Measurements from ENCODE around the gene THRAP3. TPM values are rescaled to one million over a fixed set of nuclear protein-coding genes. Genes with fewer than 3 reads are reported as not detected.
"Not testable (repeated sequence)": the region's sequence is repeated elsewhere in the genome, so short reads cannot be mapped to it uniquely, and the experiment has no call there.

Gene THRAP3, protein sequence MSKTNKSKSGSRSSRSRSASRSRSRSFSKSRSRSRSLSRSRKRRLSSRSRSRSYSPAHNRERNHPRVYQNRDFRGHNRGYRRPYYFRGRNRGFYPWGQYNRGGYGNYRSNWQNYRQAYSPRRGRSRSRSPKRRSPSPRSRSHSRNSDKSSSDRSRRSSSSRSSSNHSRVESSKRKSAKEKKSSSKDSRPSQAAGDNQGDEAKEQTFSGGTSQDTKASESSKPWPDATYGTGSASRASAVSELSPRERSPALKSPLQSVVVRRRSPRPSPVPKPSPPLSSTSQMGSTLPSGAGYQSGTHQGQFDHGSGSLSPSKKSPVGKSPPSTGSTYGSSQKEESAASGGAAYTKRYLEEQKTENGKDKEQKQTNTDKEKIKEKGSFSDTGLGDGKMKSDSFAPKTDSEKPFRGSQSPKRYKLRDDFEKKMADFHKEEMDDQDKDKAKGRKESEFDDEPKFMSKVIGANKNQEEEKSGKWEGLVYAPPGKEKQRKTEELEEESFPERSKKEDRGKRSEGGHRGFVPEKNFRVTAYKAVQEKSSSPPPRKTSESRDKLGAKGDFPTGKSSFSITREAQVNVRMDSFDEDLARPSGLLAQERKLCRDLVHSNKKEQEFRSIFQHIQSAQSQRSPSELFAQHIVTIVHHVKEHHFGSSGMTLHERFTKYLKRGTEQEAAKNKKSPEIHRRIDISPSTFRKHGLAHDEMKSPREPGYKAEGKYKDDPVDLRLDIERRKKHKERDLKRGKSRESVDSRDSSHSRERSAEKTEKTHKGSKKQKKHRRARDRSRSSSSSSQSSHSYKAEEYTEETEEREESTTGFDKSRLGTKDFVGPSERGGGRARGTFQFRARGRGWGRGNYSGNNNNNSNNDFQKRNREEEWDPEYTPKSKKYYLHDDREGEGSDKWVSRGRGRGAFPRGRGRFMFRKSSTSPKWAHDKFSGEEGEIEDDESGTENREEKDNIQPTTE
- 46.6 and 64.4 TPM in 2 replicates for total RNA-seq (2014; rRNA removed; shearing (Covaris generic))

DNA sequence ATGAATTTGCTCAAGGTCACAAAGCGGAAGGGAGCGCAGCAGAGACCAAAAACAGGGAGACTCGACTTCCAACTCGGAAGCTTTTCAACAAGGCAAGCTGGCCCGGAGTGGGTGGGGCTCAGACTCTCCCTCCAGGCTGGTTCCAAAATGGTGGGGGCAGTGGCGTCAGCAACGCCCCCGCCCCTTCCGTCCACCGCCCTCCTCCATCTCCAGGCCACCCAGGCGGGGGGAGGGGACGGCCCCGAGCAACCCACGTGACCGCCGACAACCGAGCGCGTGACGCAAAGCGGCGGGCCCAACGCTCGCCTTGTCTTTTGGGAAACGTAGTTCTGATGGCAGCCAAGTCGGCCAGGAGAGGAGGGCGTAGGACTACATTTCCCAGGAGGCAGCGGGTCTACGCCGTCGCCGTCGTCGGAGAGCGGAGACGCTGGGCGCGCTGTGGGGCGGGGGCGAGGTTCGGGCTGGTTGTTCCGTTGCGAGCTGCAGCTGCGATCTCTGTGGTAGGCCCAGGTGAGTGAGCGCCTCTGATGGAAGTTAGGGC lies at the start of gene THRAP3:
TSS of gene THRAP3 (plus strand) at position 448 of the 541 bp plus-strand sequence. CDS start 58,121 bp downstream, outside the sequence.
- peak; percentile 98 for DNase-seq (ENCODE audit: low spot score)

DNA sequence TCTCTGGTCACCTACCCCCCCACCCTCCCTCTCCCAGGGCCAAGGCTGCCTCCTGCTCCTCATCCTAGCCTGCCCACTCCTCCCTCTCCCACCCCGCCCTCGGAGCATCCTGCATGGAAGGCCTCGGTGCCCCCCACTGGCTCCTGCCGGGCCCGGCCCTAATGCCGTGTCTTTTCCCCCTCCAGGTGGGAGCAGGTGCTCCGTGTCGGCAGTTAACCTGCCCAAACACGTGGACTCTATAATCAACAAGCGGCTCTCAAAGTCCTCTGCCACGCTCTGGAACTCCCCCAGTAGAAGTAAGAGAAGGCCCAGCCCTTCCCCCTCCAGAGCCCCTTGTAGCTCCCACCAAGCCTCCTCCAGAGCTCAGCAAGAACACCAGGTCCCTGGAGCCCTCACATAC lies 49.5 kb upstream of the THRAP3 start:
- DNase-seq (ENCODE audit: low spot score) = no peak

DNA sequence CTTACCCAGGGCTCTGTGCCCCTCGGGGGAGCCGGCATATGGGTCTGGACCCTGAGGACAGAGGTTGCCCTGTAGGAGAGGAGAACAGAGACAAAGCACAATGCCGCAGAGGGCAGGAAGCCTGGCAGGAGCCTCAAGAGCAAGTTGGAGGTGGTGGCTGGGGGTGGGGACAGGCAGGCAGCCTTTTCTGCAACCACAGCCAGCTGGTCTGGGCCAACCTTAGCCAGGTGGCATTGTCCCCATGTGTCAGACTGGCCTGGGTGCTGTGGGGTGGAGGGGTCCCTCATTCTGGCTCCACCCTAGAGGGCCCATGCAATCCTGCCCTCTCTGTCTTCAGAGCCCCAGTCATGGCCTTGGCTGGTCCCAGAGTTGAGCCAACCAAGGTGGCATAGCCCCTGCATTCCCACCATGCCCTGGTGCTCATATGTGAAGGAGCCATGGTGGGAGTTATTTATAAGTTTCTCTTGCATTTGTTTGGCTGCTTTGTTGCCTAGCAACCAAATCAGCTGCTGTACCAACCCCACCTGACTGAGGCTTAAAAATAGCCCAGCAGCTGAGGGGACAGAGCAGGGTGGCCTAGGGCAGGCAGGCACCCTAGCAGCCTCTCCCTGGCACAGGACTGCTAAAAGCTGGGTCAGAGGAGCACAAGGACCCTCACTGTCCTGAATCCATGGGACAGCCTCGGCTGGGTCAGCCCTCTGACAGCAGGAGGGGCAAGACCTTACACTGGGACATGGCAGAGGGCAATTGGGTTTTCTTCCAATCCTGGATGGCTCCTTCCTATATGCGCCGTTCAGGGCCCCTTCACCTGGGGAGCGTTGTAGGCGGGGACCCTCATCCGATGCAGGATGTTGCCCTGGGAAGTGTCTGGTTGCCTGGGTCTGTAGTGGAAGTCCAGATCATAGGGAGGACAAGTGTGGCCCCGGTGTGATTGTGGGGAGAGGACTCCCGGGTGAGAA lies 48.8 kb upstream of the THRAP3 start:
- peak; percentile 34 for DNase-seq (ENCODE audit: low spot score)

DNA sequence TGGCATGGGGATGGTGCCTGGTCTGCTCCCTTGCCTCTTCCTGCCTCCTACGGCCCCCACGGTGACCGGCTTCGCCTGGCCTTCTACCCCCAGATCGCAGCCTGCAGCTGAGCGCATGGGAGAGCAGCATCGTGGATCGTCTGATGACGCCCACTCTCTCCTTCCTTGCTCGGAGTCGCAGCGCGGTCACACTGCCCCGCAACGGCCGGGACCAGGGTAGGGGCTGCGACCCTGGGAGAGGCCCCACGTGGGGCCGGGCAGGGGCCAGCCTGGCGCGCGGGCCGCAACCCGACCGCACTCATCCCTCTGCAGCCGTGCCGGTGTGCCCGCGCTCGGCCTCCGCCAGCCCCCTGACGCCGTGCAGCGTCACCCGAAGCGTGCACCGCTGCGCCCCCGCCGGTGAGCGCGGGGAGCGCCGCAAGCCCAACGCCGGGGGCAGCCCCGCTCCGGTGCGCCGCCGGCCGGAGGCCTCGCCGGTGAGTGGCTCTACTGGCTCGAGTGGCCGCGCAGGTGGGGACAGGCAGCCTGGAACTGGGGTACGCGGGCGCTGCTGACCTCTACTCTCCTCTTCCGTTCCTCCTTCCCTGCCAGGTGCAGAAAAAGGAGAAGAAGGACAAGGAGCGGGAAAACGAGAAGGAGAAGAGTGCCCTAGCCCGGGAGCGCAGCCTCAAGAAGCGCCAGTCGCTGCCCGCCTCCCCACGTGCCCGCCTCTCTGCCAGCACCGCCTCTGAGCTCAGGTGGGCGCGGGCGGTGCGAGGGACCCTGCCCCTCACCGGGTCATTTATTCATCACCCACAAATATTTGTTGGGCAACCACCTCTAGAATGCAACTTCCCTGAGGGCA lies 47.9 kb upstream of the THRAP3 start:
- no peak for DNase-seq (ENCODE audit: low spot score)

DNA sequence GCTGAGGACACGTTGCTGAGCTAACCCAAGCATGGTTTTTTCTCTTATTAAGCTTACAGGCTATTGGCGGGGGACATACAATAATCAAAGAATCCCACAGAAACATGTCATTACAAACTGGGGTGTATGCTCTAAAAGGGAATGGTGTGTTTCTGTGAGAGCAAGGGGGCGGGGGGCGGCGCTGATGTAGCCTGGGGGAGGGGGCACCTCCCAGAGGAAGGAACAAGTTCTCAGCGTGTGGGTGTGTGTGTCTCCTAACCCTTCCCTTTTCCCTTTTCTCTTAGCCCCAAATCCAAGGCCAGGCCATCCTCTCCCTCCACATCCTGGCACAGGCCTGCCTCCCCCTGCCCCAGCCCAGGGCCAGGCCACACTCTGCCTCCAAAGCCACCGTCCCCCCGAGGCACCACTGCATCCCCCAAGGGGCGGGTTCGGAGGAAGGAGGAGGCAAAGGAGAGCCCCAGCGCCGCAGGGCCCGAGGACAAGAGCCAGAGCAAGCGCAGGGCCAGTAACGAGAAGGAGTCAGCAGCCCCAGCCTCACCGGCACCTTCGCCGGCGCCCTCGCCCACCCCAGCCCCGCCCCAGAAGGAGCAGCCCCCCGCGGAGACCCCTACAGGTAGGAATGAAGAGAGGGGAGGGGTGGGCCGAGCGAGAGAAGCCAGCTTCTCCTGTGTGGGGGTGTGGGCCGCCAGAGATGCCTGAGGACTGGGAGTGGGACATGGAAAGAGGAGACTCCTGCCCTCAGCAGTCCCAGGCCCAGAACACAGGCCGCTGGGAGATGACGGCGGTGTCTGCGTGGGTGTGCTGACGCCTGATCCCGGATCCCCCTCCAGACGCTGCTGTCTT lies 46.4 kb upstream of the THRAP3 start:
- DNase-seq (ENCODE audit: low spot score) = no peak

DNA sequence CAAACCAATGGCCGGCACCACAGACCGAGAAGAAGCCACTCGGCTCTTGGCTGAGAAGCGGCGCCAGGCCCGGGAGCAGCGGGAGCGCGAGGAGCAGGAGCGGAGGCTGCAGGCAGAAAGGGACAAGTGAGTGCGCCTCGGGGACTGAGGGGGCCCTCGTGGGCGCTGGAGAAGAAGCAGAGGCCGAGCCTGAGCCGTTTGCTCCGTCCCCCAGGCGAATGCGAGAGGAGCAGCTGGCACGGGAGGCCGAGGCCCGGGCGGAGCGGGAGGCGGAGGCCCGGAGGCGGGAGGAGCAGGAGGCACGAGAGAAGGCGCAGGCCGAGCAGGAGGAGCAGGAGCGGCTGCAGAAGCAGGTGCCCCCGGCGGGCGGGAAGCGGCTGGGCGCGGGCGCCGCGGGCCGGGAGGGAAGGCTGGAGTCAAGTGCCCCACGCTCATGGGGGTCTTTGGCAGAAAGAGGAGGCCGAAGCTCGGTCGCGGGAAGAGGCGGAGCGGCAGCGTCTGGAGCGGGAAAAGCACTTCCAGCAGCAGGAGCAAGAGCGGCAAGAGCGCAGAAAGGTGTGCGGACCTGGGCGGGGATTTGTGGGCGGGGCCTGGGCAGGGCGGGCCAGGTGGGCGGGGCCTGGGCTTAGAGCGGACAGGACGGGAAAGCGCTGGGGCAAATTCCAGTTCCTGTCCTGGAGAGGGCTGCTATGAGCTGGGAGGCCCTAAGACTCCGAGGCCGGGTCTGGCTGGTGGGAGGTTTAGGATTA lies 45.6 kb upstream of the THRAP3 start:
- DNase-seq (ENCODE audit: low spot score) = peak; percentile 87

DNA sequence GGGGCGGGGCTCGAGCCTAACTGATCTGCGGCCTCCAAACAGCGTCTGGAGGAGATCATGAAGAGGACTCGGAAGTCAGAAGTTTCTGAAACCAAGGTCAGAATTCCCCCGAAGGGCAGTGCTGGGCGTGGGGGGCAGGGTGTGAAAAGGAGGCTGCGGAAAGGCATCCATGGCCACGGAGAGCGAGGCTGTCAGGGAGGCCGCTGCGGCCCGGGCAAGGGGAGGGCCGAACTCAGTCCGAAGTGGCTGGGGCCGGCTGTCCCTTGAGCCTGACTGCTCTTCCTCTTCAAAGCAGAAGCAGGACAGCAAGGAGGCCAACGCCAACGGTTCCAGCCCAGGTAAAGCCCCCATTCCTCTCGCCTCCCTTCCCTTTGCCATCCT lies 45.0 kb upstream of the THRAP3 start:
- no peak for DNase-seq (ENCODE audit: low spot score)

DNA sequence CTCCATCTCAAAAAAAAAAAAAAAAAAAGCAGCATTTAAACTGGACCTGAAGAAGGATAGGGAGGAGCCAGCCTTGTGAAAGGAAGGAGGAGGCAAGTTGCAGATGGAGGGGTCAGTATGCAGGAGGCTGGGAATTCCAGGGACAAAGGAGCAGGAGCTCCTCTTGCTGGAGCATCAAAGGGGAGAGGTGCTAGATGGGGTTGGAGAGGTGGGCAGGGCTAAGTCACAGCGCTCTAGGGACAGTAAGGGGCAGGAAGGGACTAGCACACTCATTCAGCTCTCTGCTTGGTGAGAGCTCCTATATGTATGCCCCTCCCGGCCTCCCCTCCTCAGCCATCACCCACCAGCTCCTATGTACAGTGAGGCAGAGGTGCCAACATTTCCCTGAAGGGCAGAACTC lies 41.5 kb upstream of the THRAP3 start:
- no peak for DNase-seq (ENCODE audit: low spot score)

DNA sequence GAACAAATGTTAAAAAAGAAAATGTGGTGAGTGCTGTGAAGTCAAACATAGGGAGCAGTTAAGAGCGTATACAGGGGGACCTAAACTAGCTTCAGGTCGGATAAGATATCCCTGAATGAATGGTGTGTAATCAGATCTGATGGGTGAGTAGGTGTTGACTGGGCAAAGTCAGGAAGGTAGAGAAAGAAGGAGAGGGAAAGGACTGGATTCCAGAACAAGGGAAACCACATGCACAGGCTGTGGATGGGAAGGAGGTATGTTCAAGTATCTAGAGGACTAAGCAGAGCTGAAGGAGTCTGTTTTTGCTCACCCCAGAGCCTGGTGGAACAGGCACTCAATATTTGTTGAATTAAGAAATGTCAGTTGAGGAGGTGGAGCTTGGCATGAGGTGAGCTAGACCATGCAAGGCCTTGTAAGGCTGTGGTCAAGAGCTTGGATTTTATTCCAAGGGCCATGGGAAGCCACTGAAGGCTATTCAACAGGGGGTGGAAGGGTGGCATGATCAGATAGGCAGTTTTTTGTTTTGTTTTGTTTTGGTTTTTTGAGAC lies 40.9 kb upstream of the THRAP3 start:
- no peak for DNase-seq (ENCODE audit: low spot score)

DNA sequence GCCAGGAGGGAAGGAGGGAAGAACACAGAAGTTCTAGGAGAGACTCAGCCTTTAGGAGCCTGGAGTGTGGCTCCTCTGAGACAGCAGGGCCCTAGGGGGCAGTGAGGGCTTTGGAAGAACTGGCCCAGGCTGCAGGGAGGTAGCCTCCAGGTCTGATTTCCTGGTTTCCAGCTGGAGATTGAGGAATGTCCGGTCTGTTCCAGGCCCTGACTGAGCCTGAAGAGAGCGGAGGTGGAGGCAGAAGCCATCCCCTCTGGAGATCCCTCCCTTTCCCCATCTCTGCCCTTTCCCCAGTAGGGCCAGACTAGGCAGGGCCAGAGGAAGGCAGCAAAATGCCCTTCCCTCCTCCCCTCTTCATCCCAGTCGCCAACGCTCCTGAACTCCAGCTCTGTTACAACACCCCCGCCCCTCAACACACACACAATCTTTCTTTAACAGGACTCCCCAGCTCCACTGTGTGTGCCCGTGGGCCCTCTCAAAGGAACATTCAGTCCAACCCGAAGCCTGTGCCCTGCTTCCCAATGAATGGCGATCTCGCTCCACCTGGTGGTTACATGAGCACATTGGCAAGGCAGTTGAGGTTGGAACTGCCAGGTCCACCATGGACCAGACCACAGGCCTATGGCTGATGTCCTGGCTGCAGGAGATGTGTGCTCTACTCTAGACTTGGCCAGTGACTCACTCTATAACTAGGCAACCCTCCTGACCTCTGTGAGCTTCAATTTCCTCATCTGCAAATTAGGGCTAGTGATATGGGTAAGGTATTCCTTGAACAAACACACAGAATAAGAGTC lies 36.2 kb upstream of the THRAP3 start:
- DNase-seq (ENCODE audit: low spot score) = peak; percentile 93

DNA sequence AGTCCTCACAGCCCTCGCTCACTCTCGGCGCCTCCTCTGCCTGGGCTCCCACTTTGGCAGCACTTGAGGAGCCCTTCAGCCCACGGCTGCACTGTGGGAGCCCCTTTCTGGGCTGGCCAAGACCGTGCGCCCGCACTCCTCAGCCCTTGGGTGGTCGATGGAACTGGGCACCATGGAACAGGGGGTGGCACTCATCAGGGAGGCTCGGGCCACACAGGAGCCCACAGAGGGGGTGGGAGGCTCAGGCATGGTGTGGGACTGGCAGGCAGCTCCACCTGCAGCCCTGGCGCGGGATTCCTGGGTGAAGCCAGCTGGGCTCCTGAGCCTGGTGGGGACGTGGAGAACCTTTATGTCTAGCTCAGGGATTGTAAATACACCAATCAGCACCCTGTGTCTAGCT lies 27.4 kb upstream of the THRAP3 start:
- not testable (repeated sequence) for DNase-seq (ENCODE audit: low spot score)

DNA sequence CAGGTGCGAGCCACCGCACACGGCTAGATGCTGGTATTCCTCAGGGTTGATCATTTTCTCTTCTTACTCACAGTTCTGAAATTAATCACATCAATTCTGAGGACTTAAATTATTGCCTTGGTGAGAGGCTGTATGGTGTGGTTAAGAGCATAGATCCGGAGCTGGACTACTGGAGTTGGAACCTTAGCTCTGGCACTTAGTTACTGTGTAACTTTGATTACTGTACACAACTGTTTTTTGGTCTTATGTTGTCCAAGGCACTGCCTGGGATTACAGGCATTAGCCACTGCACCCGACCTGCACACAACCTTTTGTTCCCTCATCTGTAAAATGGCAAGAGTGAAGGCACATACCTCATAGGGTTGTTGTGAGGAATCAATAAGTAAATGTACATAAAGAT lies 25.6 kb upstream of the THRAP3 start:
- no peak for DNase-seq (ENCODE audit: low spot score)

DNA sequence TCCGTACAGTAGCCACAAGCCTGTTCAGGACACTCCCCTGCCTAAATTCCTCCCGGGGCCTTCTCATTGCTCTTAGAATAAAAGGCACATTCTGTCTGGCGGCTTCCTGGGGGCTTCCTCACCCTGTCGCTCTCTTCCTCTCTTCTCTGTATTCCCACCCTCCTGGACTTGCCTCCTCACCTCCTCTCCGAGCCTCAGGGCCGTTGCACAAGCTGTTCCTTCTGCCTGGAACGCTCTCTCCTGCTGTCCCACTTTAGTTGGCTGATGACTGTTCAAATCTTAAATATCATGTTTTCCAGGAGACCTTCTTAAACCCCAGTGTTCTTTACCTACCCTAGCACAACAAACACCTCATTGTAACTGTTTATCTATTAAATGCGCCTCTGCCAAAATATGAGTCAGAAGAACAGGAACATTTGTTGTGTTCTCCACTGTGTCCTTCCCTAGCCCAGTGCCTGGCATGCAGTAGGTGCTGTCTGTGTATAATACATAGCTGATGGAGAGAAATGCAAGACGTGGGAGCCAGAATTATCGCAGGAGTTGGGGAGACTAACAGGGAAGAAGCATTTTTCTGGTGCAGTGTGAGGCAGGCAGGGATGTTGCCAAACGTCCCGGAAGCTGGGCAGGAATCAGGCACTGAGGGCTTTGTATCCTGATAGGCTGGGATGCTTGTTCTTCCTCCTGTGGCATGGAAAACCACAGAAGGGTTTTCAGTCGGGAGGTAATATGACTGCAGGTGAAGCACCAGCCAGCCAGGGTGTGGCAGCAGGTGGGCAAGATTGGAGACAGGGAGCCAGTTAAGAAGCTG lies 24.1 kb upstream of the THRAP3 start:
- DNase-seq (ENCODE audit: low spot score) = peak; percentile 29

DNA sequence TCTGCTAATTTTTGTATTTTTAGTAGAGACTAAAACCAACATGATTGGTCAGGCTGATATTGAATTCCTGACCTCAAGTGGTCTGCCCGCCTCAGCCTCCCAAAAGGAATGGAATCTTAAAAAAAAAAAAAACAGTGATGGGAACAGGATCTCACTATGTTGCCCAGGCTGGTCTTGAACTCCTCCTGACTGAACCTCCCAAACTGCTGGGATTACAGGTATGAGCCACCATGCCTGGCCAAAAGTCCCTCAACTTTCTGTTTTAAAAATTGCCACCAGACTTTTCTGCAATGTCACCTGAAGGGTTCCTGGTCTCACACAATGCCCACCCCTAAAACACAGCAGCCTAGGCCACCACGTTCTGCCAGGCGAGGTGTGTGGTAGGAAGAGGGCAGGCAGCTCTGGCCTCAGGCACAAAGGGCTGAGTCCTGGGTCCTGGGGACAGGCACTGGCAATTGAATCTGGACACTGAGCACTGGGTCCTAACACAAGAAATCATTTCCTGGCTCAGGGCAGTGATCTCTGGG lies 21.2 kb upstream of the THRAP3 start:
- DNase-seq (ENCODE audit: low spot score) = no peak

DNA sequence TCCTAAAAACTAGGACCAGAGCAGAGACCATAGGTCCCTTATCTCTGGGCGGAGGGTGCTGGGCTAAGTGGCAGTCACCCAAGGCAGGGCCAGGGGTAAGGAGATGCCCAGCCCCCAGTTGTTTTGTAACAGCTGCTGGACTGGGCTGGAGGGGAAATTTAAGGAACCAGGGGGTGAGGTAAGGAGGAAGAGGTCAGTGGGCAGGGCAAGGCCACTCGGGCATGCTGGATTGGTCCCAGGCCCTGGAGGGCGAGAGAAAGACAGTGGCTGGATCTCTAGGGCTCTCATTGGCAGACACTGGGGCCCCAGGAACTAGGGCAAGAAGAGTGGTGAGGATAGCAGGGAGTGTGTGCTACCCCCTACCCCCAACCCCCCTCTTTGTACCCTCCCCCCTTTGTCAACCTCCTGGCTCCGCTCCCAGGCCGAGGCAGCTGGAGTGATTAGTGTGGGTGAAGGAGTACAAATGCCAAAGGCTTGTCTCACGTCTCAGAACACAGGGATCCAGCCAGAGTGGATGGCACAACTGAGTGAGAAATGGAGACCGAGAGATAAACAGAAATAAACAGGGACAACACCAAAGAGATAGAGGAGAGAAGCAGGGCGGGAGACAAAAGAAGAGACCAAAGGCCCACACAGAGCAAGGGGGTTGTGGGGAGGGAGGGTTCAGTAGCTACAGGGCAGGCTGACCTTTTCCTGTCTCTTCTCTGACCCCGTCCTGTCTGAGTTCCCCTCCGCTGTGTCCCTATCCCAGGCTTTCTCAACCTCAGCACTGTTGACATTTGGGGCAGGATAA lies 20.5 kb upstream of the THRAP3 start:
- no peak for DNase-seq (ENCODE audit: low spot score)
